Activated naive CD8-positive, alpha-beta T cell treated with anti-CD3 and anti-CD28 coated beads, Interleukin-2, amount 10 ng/mL, durations not matched to agents 7 days and 5 days (primary cell): Measurements from ENCODE around the gene NDEL1. TPM values are rescaled to one million over a fixed set of nuclear protein-coding genes. Genes with fewer than 3 reads are reported as not detected.

ENCODE experiments used
- ATAC-seq: fragments of 150-1000 bp; cut with Tn5 transposase; one replicate; pipeline ENCODE4 v1.10.0; 2021; ENCODE audit warnings: low read depth, moderate library complexity
- POLR2A ChIA-PET: fragments of 350-600 bp; sonication (Branson Sonifier 250); formaldehyde crosslinking; loops from one replicate; lab custom pipeline; 2021; ENCODE audit warnings: antibody characterized with exemption; lab: Charles Lee
- DNase-seq: peaks from one replicate; pipeline ENCODE4 v3.0.0; 2021
- H3K27ac Mint-ChIP-seq: one replicate; pipeline ENCODE4 v1.8.0; 2022; ENCODE audit warnings: mild to moderate bottlenecking, mixed read lengths
- H3K27me3 Mint-ChIP-seq: one replicate; pipeline ENCODE4 v1.8.0; 2022; ENCODE audit warnings: mild to moderate bottlenecking, moderate library complexity, mixed read lengths
- H3K36me3 Mint-ChIP-seq: one replicate; pipeline ENCODE4 v1.8.0; 2021; ENCODE audit warnings: mild to moderate bottlenecking, mixed read lengths
- H3K4me1 Mint-ChIP-seq: one replicate; pipeline ENCODE4 v1.8.0; 2021; ENCODE audit warnings: mixed read lengths
- H3K4me3 Mint-ChIP-seq: one replicate; pipeline ENCODE4 v1.8.0; 2022; ENCODE audit warnings: mild to moderate bottlenecking, moderate library complexity, mixed read lengths
- H3K9me3 Mint-ChIP-seq: one replicate; pipeline ENCODE4 v1.8.0; 2021; ENCODE audit warnings: mixed read lengths
- total RNA-seq, 2 experiments: library from RNA; stranded (reverse); gene quantifications; one replicate each; pipeline ENCODE4 v1.2.3, GENCODE V29; 2021

NDEL1 gene
- total RNA-seq, 2 experiments from 2014 or later: 68.4 to 79.0 TPM

DNA sequence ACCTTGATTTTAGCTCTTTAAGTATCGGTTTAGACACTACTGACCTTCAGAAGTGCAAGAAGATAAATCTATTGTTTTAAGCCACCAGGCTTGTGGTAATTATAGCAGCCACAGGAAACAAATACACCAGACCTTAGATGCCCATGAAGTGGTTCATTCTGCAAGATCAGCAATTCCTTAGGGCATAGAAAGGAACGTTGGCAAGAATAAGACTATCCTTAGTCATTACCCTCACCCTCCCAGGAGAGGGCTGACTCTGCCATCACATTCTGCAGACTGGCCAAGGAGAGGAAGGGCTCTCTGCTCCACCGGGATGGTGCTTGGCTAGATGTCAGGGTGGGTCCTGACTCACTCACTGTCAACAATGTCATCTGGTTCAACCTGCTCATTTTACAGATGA, 14.1 kb upstream of the NDEL1 start:
- ATAC-seq (no peak), DNase-seq (no peak)
- POLR2A ChIA-PET: no interaction called here
- Mint-ChIP-seq H3K27me3 (peaks cover 67% of the 10 kb centered on the region), H3K4me1 (no peaks in the 10 kb centered on the region), H3K36me3 (no peaks in the 10 kb centered on the region), H3K4me3 (no peak overlapping the region), H3K27ac (no peak overlapping the region), H3K9me3 (no peaks in the 10 kb centered on the region)

DNA sequence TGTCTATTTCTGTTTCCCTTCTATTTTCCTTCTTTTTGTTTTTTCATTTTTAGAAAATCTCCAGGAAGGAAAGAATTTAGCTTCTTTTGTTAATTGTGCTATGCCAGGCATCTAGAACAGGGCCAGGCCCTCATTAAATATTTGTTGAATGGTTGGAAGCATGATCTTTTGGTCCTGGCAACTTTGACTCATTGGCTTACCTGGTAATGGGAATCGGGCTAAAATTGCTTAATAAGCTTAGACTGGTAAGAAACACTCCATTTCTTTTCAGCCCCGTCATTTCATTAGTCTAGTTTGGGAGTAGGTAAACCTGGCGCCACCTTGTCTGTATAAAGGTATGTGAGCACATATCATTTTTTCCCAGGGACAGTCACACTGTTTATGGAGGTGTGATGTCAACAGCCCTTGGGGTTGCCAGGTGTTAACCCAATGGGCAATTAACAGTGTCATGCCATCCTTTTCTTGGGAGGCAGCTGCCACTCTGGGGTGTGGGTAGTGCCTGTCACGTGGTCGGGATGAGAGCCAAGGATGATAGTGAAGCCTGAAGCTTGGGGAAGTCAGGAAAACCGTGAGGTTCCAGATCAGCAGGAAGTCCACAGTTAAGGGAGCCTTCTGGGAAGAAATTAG, 9.5 kb upstream of the NDEL1 start:
- ATAC-seq (no peak), DNase-seq (no peak)
- H3K27me3 Mint-ChIP-seq: peaks cover 32% of the 10 kb centered on the region
- no peak overlapping the region for H3K4me3 Mint-ChIP-seq
- H3K27ac Mint-ChIP-seq: no peak overlapping the region
- no peaks in the 10 kb centered on the region for H3K4me1 Mint-ChIP-seq
- H3K36me3 Mint-ChIP-seq: no peaks in the 10 kb centered on the region
- POLR2A ChIA-PET: interaction anchor here (1.6 kb wide), 1 partner anchor 9 kb away, joined by 5 read pairs; the partner anchor contains the start of gene NDEL1
- no peaks in the 10 kb centered on the region for H3K9me3 Mint-ChIP-seq

DNA sequence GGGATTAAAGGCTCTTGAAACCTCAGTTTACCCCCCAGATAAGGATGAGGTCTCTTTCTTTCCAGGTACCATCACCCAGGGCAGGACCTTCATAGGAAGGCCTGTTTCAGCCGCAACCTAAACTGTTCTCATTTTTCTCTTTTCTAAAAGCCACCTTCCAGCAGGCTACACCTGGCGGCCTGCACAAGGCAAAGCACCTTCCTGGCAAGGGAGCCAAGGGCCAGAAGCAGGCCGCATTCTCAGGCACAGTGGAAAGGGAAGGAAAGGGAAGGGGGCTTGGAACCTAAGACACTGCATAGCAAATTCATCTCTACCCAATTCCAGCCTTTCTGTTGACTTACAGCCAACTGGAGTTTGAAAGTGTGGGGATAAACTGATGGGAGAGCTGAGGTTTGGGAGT, 8.9 kb upstream of the NDEL1 start:
- Mint-ChIP-seq H3K36me3 (no peaks in the 10 kb centered on the region), H3K27me3 (peaks cover 30% of the 10 kb centered on the region), H3K4me1 (no peaks in the 10 kb centered on the region), H3K27ac (no peak overlapping the region), H3K4me3 (no peak overlapping the region), H3K9me3 (no peaks in the 10 kb centered on the region)
- ATAC-seq (no peak), DNase-seq (no peak)
- POLR2A ChIA-PET: no interaction called here

DNA sequence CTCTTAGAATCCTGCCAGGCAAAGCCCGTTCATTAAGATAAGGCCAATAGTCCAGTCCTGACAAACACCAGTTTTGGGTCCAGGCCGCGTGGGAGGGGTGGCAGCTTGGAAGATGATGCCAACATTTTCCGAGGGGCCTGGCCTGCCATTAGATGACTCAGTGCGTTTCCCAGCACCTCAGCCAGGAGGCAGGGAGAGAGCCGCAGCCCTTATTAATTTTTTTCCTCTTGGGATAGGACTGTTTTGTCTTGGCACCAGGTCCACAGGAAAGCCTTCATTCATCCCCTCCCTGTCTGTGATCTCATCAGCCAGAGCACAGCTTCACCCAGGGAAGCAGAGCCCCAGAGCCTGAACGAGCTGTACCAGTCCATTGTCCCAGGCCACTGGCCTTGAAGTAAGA, 4.7 kb upstream of the NDEL1 start:
- Mint-ChIP-seq H3K27ac (no peak overlapping the region), H3K4me1 (peaks cover 5% of the 10 kb centered on the region), H3K9me3 (no peaks in the 10 kb centered on the region), H3K27me3 (peaks cover 5% of the 10 kb centered on the region), H3K4me3 (no peak overlapping the region), H3K36me3 (no peaks in the 10 kb centered on the region)
- ATAC-seq (no peak), DNase-seq (no peak)
- POLR2A ChIA-PET: no interaction called here

DNA sequence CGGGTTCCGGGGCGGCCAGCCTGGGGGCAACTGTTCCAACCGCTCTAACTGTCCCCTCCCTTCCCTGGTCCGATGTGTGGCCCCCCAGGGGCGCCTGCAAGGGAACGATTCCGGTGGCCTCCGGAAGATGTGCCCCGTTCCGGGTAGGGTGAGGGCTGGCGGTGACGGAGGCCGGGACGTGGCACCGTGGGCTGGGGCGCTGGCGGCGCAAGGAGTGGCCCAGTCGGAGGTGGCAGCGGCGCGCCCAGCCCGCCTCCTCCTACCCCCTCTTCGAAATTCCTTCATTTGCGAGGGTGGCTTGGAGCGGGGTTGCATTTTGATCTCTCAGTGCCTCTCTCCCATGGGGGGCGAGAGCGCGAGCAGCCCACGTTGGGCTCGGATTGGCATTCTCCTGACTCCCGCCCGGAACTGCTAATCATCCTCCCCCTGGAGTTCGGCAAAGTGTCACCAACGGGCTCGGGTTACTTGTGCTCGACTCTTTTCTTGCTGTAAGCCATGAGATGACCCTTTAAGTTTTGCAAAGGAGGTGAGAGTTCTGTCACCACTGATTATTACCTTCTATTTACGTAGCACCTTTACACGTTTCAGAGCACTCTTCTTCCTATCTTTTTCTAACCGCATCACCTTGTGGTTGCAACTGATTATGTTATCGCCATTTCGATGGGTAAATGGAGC, 622 bp downstream of the NDEL1 start:
- Mint-ChIP-seq H3K4me3 (peak overlapping the region; percentile 94), H3K27me3 (no peaks in the 10 kb centered on the region), H3K27ac (peak overlapping the region; percentile 96), H3K4me1 (peaks cover 28% of the 10 kb centered on the region), H3K9me3 (no peaks in the 10 kb centered on the region), H3K36me3 (peaks cover 8% of the 10 kb centered on the region)
- no peak for DNase-seq
- POLR2A ChIA-PET: interaction anchor here (0.6 to 1.5 kb wide), 10 partner anchors 7 to 463 kb away, joined by 3 to 6 read pairs (median 4); partner anchors contain the start of gene KRABD2
- peak; percentile 63 for ATAC-seq

DNA sequence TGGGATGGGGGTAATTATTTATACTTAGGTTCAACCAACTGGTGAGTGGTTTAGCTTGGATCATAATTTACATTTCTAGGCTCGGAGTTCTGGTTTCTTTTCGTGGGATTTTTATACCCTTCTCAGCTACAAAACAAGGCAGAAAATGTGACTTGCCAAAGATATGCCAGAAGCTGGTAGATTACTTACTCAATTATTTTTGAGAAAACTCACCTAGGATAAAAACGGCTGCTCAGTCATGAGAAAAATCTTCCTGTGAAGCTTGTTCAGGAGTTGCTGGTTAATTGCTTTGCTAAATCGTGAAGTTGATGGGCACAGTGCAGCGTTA, 1.1 kb downstream of the NDEL1 start:
- DNase-seq (no peak), ATAC-seq (no peak)
- H3K9me3 Mint-ChIP-seq: no peaks in the 10 kb centered on the region
- POLR2A ChIA-PET: interaction anchor here (0.6 kb wide), 1 partner anchor 9 kb away, joined by 3 read pairs; no protein-coding TSS in a partner anchor
- peaks cover 8% of the 10 kb centered on the region for H3K36me3 Mint-ChIP-seq
- no peaks in the 10 kb centered on the region for H3K27me3 Mint-ChIP-seq
- H3K4me3 Mint-ChIP-seq: peak overlapping the region; percentile 94
- H3K4me1 Mint-ChIP-seq: peaks cover 32% of the 10 kb centered on the region
- H3K27ac Mint-ChIP-seq: peak overlapping the region; percentile 96

DNA sequence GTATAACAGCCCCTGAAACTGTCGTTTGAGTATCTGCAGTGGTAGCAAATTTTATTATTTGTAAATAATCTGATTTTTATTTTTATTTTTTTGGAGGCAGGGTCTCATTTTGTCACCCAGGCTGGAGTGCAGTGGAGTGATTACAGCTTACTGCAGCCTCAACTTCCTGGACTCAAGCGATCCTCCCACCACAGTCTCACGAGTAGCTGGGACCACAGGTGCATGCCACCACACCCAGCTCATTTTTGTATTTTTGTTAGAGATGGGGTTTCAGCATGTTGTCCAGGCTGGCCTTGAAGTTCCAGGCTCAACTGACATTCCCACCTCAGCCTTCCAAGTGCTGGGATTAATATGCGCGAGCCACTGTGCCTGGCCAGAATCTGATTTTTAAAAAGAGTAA, 2.8 kb downstream of the NDEL1 start:
- Mint-ChIP-seq H3K27ac (no peak overlapping the region), H3K4me3 (no peak overlapping the region), H3K4me1 (peaks cover 37% of the 10 kb centered on the region), H3K36me3 (peaks cover 8% of the 10 kb centered on the region), H3K27me3 (no peaks in the 10 kb centered on the region), H3K9me3 (no peaks in the 10 kb centered on the region)
- POLR2A ChIA-PET: interaction anchor here (0.7 kb wide), 1 partner anchor 315 kb away, joined by 3 read pairs; no protein-coding TSS in a partner anchor
- DNase-seq: no peak
- no peak for ATAC-seq

DNA sequence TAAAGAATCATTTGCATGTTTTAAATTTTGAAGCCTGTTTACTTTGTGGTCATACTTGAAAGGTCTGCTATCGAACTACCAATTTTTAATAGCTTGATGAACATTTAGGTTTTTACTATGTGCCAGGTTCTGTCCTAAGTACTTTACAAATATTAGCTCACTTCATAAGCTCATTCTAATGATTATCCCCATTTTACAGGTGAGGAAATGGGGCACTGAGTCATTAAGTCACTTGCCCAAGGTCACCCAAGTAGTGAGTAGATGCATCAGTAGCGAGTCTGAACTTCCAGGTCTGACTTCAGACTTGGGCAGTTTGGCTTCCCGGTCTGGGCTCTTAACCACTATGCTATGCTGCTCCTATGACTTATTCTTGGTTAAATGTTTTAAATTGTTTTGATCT, 4.0 kb downstream of the NDEL1 start:
- POLR2A ChIA-PET: interaction anchor here (0.5 kb wide), 1 partner anchor 791 kb away, joined by 4 read pairs; no protein-coding TSS in a partner anchor
- no peaks in the 10 kb centered on the region for H3K9me3 Mint-ChIP-seq
- peaks cover 11% of the 10 kb centered on the region for H3K36me3 Mint-ChIP-seq
- peaks cover 37% of the 10 kb centered on the region for H3K4me1 Mint-ChIP-seq
- H3K4me3 Mint-ChIP-seq: no peak overlapping the region
- no peaks in the 10 kb centered on the region for H3K27me3 Mint-ChIP-seq
- DNase-seq (no peak), ATAC-seq (no peak)
- no peak overlapping the region for H3K27ac Mint-ChIP-seq

DNA sequence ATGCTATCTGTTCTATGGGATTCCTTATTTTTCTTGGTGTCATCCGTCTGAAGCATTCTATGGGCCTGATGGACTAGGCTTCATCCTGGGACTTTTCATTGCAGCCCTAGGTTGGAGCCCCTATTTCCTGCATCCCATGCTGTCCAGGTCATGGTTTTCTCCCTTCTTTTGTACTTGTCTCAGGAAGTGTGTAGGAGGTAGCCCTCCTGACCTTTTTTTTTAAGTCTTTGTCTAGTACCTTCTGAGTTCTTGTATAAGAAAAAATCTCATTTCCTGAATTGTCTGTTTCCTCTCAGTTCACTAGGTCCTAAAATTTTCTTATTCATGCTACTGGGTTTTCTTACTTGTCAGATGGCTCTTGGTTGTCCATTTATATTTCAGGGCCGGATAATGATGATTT, 6.0 kb downstream of the NDEL1 start:
- ATAC-seq: no peak
- Mint-ChIP-seq H3K36me3 (peaks cover 16% of the 10 kb centered on the region), H3K9me3 (no peaks in the 10 kb centered on the region), H3K4me3 (no peak overlapping the region), H3K27me3 (no peaks in the 10 kb centered on the region), H3K4me1 (peaks cover 34% of the 10 kb centered on the region), H3K27ac (no peak overlapping the region)
- POLR2A ChIA-PET: no interaction called here
- DNase-seq: no peak

DNA sequence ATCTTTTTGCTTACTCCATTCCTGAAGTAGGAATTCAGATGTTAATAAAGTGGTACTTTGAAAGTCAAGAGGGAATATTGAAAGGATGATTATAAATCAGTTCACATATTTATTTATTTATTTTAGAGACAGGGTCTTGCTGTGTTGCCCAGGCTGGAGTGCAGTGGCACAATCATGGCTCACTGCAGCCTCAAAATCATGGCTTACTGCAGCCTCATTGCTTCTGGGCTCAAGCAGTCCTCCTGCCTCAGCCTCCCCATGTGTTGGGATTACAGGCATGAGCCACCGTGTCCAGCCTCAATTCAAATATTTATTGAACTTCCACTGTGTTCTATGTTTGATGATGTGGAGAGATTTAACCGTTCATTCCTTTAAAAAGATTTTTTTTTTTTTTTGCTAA, 6.6 kb downstream of the NDEL1 start:
- Mint-ChIP-seq H3K27ac (no peak overlapping the region), H3K4me3 (no peak overlapping the region), H3K36me3 (peaks cover 21% of the 10 kb centered on the region), H3K27me3 (no peaks in the 10 kb centered on the region), H3K9me3 (no peaks in the 10 kb centered on the region), H3K4me1 (peaks cover 32% of the 10 kb centered on the region)
- ATAC-seq: no peak
- POLR2A ChIA-PET: no interaction called here
- DNase-seq: no peak

DNA sequence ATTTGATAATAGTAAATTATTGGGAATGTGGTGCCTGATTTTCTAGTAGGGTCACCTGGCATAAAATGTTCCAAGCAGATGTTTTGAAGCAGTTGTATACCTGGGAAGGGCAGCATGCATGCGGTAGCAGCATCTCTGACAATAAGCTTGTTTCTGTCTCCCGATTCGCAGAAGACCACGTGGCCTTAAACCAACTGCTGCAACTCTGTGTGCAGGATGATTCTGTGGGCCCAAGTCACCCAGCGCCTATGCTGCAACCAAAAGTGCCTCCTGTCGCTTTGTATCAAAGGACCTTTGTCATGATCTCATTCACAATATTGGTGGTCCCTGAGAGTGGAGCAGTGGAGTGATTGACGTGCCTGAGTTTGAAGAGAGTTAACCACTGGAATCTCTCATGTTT, 8.1 kb downstream of the NDEL1 start:
- H3K36me3 Mint-ChIP-seq: peaks cover 26% of the 10 kb centered on the region
- H3K27ac Mint-ChIP-seq: no peak overlapping the region
- POLR2A ChIA-PET: interaction anchor here (1.1 kb wide), 1 partner anchor 8 kb away, joined by 3 read pairs; the partner anchor contains the start of gene NDEL1
- no peaks in the 10 kb centered on the region for H3K27me3 Mint-ChIP-seq
- no peak for ATAC-seq
- DNase-seq: no peak
- H3K9me3 Mint-ChIP-seq: no peaks in the 10 kb centered on the region
- peaks cover 24% of the 10 kb centered on the region for H3K4me1 Mint-ChIP-seq
- no peak overlapping the region for H3K4me3 Mint-ChIP-seq

DNA sequence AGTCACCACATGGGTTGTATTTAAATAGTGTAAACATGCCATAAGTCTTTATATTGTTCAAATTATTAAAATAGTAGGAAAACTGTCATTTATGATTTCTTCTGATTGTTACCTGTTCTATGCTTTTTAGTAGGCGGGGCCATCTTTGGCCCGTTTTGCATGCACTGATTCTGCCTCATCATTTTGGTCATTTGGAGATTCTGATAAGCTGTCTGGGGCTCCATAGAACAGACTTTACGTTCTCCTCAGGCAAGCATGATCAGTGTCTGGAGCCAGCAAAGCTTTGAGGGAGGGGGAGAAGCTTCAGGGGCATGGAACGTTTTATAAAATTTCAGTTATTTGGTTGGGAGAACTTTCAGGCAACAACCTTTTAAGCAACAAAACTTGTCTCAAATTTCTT, 8.8 kb downstream of the NDEL1 start:
- peaks cover 27% of the 10 kb centered on the region for H3K36me3 Mint-ChIP-seq
- no peaks in the 10 kb centered on the region for H3K9me3 Mint-ChIP-seq
- no peak overlapping the region for H3K27ac Mint-ChIP-seq
- DNase-seq: no peak
- POLR2A ChIA-PET: interaction anchor here (1.1 kb wide), 1 partner anchor 9 kb away, joined by 3 read pairs; the partner anchor contains the start of gene NDEL1
- H3K27me3 Mint-ChIP-seq: no peaks in the 10 kb centered on the region
- no peak for ATAC-seq
- H3K4me3 Mint-ChIP-seq: no peak overlapping the region
- peaks cover 24% of the 10 kb centered on the region for H3K4me1 Mint-ChIP-seq

DNA sequence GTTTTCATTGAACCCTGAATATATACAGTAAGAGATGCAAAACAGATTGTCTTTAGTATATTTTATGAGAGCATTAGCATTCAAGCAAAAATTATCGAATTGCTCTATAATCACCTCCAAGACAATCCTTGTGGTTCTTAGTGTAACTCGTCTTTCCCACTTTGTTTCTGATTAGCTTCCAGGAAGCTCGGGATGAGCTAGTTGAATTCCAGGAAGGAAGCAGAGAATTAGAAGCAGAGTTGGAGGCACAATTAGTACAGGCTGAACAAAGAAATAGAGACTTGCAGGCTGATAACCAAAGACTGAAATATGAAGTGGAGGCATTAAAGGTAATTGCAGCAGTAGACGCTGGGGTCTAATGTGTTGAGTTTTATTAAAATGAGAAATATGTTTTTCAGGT, 9.9 kb downstream of the NDEL1 start:
- Mint-ChIP-seq H3K27ac (no peak overlapping the region), H3K36me3 (peaks cover 26% of the 10 kb centered on the region), H3K27me3 (no peaks in the 10 kb centered on the region), H3K4me3 (no peak overlapping the region), H3K9me3 (no peaks in the 10 kb centered on the region), H3K4me1 (peaks cover 20% of the 10 kb centered on the region)
- POLR2A ChIA-PET: interaction anchor here (0.8 kb wide), 1 partner anchor 9 kb away, joined by 3 read pairs; no protein-coding TSS in a partner anchor
- no peak for ATAC-seq
- no peak for DNase-seq

DNA sequence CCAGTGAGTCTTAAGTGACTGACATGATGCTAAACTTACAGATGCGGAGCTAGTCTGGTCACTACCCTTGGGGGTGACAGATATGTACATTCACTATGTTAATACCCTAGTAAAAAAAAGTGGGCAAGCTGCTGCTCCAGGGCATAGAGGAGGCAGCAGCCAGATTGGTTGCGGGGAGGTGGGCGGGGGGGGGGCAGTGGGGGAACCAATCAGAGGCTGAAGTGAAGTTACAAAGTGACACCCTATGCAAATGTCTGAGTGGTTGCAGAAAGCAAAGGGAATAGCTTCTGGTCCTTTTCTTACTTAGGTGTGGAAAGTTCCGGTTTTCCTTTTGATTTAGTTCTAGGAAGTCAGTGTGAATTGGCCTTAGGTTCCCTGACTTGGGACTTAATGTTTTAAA, 12.1 kb downstream of the NDEL1 start:
- H3K4me3 Mint-ChIP-seq: no peak overlapping the region
- no peaks in the 10 kb centered on the region for H3K27me3 Mint-ChIP-seq
- DNase-seq (no peak), ATAC-seq (no peak)
- H3K27ac Mint-ChIP-seq: no peak overlapping the region
- H3K4me1 Mint-ChIP-seq: peaks cover 7% of the 10 kb centered on the region
- no peaks in the 10 kb centered on the region for H3K9me3 Mint-ChIP-seq
- peaks cover 32% of the 10 kb centered on the region for H3K36me3 Mint-ChIP-seq
- POLR2A ChIA-PET: no interaction called here
